Measurements from ENCODE around the gene TCERG1L.

TCERG1L gene

DNA sequence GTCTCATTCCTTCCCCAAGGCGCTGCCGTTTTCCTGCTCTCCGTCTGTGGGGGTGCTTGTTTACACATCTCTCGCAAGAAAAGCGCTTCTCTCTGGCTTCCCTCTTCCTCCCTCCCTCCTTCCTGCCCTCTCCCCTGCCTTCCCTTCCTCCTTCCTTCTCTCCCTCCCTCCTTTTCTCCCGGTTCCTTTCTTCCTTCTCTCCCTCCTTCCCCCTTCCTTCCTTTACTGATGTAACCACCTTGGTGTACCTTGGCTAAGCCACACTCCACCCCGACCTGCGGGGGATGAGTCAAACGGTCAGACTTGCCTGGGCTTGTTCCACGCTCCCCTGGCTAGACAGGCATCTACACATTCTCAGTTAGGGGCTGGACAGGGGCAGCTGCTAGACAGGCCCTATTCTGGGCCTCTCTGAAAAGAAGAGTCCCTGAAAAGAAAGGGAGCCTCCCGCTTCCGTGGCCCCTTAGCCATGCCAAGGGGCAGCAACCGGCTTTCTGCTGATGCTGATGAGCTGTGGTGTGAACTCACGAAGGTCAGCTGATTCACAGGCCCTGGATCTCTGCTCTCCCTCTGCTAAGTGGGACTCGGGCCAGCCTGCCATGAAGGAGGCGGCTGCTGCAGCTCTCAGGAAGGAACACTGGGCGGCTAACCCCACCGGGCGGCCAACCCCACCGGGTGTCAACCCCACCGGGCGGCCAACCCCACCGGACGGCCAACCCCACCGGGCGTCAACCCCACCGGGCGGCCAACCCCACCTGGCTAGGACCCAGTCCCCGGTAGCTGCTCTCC lies 216.8 kb downstream of the TCERG1L start:
- DNase-seq: no peak

- DNase-seq: no peak
These were observed 217.6 kb downstream of the TCERG1L start for GRCh38 chr10:131093795-131094366.

DNA sequence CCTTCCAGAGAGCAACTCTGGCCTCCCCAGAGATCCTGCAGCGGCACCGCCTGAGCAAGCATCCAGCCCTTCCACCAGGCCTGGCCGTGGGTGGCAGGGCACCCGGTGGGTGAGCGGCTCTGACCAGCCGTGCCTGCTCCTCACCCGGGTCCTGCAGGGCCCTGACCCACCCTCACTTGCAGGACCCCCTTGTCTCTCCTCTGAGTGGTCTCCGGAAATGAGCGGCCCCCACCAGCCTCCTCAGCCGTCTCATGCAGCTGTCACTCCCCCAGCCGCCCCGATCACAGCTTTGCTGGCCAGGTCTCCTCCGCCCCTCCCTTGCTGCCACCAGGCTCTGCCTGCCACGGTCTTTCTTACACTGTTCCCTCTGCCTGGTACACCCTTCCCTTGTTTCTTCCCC lies 218.2 kb downstream of the TCERG1L start:
- no peak for DNase-seq

GRCh38 chr10:131092876-131093275 lies 218.6 kb downstream of the TCERG1L start:
- no peak for DNase-seq

DNA sequence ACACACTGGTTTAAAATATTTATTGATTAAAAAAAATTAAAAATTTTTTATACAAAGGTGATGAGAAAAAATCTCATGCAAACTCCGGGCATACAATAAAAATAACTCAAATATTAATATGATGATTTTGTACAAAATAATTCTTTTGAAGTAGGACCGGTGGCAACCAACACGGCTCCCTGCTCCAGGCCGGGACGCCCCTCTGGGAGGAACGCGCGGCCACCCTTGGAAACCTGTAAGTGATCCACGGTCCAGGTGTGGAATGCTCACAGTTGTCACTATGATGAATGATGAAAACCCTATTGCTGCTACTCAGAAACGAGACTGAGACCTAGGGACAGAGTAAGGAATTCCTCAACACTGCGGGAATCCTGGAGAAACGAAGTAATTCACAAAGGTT lies 219.1 kb downstream of the TCERG1L start:
- no peak for DNase-seq

DNA sequence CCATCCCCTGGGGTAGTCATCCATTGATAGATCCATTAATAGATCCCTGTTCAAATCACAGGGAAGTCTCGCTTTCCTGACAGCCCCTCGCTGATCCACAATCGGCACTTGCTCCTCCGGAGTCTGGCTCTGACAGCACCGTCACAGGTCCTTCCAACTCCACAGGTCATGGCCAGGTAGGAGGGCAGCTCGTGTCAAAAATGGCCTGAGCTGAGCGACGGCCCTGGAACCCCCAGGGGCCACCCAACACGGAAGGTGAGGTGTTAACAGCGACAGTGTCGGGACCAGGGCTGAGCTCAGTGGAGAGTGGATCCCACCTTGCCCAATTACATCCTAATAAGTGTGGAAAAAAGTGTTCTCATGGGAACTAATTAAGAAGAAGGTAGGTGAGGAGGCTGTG lies 219.8 kb downstream of the TCERG1L start:
- no peak for DNase-seq

DNA sequence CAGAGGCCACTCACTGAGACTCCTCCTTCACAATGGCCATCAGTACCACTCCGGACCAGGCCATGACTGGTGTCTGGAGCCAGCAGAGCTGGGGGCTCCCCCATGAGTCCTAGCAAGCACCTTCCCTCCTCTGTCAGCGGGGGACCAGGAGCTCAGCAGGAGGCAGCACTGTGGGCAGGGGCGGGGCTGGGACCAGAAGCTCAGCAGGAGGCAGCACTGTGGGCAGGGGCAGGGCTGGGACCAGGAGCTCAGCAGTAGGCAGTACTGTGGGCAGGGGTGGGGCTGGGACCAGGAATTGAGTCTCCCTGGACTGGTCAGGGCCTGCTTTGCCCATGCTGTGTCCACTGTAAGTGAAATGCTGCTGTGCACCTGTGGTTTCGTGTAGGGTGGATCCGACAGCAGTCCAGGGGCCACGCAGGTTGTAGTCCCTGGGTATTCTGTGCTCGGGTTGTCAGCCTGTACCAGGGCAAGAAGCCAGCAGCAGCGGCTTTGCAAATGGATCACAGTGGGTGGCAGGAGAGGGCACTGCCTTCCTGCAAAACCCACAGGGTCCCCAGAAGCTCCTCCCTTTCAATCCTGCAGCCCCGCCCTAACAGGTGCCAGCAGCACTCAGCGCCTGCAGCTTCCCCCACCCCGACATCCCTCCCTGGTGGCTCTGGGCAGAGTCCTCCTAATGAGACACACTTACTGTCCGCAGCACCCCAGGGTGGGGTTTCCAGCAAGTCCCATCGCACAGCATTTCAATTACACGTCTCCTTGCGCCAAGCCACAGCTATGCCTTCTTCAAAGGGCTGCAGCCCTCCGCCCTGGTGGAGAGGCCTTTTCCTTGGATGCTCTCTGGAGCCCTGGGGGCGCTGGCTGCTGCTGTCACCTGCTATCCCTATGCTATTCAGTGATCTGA lies 220.5 kb downstream of the TCERG1L start:
- DNase-seq: no peak

DNA sequence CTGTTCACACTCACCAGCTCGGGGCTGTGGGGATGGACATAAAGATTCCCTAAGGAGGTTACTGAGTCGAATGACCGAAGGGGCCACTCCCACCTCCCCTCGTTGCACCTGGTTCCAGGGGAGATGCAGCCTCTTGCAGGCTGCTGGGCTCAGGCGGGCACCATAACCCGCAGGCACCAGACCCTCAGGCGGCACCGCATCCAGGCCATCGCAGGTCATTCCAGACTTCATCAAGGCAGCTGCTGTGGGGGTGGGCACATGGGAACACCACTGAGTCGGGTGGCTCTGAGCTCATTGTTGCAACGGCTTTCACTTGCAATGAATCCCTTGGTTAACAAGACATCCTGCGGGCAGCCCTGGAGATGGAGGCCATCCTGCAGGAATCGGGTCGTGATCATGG lies 221.7 kb downstream of the TCERG1L start:
- DNase-seq: no peak

- no peak for DNase-seq
These were observed 222.4 kb downstream of the TCERG1L start for GRCh38 chr10:131089150-131089549.

GRCh38 chr10:131088619-131089018 lies 222.9 kb downstream of the TCERG1L start:
- DNase-seq: no peak

DNA sequence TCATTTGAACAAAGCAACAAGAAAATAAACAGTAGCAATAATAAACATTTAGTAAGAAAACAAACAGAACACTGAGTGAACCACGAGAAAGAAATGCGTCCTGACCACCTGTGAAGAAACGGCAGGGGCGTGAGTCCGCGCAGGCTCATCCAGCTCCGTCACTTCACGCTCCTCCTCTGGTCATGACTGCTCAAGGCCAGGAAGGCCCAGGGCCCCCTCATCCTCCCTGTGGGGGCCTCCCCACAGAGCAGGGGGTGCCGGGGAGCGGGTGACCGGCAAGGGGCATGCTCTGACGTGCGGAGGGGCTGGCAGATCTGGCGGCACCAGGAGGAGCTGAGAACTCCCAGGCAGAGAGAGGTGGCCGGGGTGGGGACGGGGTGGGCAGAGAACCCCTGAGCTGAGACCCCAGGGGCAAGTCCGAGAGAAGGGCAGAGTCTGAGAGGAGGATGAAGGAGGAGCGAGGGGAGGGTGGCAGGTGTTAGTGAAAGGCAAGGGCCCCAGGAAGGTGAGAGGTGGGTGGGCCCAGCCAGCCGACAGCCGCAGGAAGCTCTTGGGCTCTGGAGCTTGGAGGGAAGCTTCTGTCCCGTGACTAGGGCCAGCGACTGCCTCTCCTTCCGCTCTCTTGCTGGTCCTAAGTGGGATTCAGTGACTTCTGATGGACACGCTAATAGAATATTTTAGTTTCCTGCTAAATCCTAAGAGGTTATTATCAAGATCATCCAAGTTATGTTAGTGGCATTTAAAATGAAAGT lies 223.9 kb downstream of the TCERG1L start:
- DNase-seq: no peak

DNA sequence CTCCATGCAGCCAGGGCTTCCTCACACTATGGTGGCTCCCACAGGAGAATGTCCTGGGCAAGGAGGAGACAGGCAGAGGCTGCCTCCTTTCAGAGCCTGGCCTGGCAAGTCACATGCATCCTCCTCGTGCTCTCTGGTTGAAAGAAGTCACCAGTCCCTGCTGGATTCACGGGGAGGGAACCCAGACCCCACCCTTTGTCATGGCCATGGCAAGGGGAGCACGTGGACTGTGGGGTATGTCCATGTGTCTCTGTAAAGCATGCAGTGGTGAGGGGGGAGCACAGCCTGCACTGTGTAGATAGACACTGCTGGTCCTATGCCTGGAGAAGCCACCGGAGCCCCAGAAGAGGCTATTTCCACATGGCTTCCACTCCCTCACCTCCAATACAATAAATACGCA lies 225.0 kb downstream of the TCERG1L start:
- no peak for DNase-seq

- no peak for DNase-seq
These were observed 225.4 kb downstream of the TCERG1L start for GRCh38 chr10:131086094-131086493.

GRCh38 chr10:131085091-131085860 lies 226.2 kb downstream of the TCERG1L start:
- no peak for DNase-seq

- DNase-seq: no peak
These were observed 226.8 kb downstream of the TCERG1L start for GRCh38 chr10:131084791-131085090.

DNA sequence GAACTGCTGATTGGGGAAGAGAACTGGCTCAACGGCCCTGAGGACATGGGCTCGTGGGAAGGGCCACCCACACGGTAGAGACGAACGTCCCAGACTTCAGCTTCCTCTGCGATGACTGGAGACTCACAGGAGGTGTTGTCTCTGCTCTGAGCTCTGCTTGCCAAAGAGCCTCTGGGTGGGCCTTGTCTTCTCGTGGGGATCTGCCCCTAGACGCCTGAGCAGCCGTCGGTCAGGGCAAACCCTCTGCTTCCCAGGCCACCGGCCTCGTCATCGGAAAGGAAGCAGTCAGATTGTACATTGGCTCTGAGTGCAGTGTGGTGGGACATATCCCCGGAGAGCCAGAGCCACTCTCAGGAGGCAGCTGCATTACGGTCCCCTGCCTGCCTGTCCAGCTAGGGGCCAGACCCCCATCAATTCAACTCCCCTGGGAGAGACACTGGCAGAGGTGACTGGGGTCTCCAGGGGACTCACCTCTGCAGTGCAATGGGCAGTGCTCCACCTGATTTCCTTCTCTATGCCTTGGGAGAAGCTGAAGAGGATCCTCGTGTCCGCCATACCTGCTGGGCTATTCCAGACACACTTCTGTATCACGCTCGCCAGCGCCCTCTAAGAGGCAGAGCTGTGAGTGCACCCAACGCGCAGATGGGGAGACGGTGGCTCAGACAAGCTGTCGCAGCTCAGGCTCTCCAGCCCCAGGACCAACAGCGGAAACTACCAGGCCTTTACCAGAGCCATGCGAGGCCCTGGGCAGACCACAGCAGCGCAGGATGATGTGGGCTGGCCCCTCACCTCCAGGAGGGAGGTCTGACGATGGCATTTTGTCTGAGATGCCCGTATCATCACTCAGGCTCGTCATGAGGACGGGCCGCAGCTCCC lies 227.4 kb downstream of the TCERG1L start:
- no peak for DNase-seq

DNA sequence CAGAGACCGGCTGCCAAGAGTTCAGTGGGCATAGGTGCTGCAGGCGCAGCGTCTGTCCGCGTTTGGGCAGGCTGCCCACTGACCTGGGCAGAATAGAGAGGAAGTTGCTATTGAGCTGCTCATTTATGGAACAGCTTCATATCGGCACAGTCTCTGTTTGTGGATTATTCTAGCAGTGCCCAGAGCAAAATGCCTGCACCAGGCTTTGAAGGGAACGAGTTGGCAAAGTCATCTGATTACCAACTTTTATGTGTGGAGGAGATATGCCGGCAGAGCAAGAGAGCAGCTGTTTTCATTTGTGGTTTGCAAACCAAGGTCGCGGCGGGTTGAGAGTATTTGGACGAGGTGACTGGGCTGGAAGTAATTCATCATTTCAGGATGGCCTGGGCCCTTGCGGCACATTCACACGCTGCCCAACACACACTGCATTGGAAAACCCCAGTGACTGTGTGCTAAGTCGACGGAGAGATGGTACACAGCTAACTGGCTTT lies 228.5 kb downstream of the TCERG1L start:
- no peak for DNase-seq

- DNase-seq: no peak
These were observed 229.2 kb downstream of the TCERG1L start for GRCh38 chr10:131082201-131082850.

GRCh38 chr10:131081786-131082185 lies 229.7 kb downstream of the TCERG1L start:
- no peak for DNase-seq

DNA sequence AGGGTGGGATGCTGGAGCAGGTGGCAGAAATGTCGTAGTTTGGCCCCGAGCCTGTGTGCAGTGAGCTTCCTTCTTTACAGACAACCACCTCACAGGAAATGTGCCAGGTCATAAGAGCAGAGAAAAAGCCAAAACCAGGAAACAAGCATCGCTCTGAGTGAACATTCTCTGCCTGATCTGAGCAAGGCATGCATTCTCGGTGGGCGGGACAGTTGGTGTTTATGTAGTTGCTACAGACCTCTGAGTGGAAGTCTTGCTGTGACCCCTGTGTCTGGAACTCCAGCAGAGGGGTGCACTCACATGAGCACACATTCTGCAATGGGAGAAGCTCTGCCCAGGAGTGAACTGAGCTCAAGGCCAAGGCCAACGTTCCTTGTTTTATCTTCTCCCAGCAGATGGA lies 230.1 kb downstream of the TCERG1L start:
- no peak for DNase-seq

DNA sequence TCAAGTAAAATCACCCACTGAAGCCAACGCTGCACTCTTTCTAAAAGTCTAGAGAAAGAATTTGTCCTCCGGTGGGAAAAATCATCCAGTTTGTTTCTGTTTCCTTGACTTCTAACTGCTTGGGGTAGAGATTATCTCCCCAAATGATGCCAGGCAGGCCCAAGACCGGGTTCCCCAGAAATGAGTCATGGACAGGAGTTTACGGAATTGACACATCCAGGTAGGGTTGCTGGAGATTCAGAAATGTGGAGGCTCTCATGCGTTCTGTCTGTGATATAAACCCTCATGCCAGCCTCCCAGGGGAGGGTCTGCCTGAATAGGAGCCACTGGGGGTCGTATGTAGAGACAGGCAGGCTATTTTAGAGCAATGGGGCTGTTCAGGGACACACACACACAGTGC lies 230.9 kb downstream of the TCERG1L start:
- DNase-seq: no peak
